ENCODE data around the gene GSTA4.

DNA sequence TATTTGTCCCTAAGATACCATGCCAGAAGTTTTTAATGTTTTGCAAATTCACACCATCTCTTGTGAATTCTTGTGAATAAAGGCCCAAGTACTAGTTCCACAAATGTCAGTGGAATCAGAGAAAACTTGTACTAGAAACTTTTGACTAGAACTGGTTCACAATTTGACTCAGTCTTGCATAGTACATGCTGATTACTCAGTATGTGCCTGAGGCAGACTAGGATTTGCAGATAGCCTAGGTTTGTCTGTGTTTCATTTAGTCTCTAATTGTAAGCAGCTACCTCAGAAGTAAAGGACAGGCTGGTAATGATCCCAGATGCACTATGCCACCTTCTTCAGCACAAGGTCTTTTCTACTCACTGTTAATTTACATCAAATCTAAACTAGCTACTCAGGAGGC is 34.2 kb upstream of the GSTA4 start:
- no peak for TF ChIP-seq TP53 (CRISPR knock-in tag; conservative IDR thresholded peaks at IDR 0.05)
- no peak for TF ChIP-seq EZH2 (conservative IDR thresholded peaks at IDR 0.05; ENCODE audit: low read depth, low read length)
- TF ChIP-seq, protein P1, sequence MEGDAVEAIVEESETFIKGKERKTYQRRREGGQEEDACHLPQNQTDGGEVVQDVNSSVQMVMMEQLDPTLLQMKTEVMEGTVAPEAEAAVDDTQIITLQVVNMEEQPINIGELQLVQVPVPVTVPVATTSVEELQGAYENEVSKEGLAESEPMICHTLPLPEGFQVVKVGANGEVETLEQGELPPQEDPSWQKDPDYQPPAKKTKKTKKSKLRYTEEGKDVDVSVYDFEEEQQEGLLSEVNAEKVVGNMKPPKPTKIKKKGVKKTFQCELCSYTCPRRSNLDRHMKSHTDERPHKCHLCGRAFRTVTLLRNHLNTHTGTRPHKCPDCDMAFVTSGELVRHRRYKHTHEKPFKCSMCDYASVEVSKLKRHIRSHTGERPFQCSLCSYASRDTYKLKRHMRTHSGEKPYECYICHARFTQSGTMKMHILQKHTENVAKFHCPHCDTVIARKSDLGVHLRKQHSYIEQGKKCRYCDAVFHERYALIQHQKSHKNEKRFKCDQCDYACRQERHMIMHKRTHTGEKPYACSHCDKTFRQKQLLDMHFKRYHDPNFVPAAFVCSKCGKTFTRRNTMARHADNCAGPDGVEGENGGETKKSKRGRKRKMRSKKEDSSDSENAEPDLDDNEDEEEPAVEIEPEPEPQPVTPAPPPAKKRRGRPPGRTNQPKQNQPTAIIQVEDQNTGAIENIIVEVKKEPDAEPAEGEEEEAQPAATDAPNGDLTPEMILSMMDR (CRISPR knock-in tag; IDR thresholded peaks at IDR 0.05) = no peak
- TF ChIP-seq ELF3 (CRISPR knock-in tag; IDR thresholded peaks at IDR 0.05) = no peak
- TF ChIP-seq SP5 (CRISPR knock-in tag; IDR thresholded peaks at IDR 0.05; ENCODE audit: borderline replicate concordance, low read depth) = no peak
- no peak for TF ChIP-seq POLR2A (IDR thresholded peaks at IDR 0.05; ENCODE audit: insufficient read depth in 1 of 2, low read depth in 2 of 2, low read length in 2 of 2)
- TF ChIP-seq, protein P2, sequence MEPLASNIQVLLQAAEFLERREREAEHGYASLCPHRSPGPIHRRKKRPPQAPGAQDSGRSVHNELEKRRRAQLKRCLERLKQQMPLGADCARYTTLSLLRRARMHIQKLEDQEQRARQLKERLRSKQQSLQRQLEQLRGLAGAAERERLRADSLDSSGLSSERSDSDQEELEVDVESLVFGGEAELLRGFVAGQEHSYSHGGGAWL (CRISPR knock-in tag; IDR thresholded peaks at IDR 0.05) = no peak
- TF ChIP-seq SRSF4 (IDR thresholded peaks at IDR 0.05; ENCODE audit: low read depth, low read length, poor library complexity, severe bottlenecking) = no peak
- TF ChIP-seq, protein P3, sequence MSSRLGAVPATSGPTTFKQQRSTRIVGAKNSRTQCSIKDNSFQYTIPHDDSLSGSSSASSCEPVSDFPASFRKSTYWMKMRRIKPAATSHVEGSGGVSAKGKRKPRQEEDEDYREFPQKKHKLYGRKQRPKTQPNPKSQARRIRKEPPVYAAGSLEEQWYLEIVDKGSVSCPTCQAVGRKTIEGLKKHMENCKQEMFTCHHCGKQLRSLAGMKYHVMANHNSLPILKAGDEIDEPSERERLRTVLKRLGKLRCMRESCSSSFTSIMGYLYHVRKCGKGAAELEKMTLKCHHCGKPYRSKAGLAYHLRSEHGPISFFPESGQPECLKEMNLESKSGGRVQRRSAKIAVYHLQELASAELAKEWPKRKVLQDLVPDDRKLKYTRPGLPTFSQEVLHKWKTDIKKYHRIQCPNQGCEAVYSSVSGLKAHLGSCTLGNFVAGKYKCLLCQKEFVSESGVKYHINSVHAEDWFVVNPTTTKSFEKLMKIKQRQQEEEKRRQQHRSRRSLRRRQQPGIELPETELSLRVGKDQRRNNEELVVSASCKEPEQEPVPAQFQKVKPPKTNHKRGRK (CRISPR knock-in tag; IDR thresholded peaks at IDR 0.05) = no peak
- TF ChIP-seq, protein P4, sequence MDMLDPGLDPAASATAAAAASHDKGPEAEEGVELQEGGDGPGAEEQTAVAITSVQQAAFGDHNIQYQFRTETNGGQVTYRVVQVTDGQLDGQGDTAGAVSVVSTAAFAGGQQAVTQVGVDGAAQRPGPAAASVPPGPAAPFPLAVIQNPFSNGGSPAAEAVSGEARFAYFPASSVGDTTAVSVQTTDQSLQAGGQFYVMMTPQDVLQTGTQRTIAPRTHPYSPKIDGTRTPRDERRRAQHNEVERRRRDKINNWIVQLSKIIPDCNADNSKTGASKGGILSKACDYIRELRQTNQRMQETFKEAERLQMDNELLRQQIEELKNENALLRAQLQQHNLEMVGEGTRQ (IDR thresholded peaks at IDR 0.05; ENCODE audit: low read depth, low read length) = no peak
- TF ChIP-seq, protein P4 (CRISPR knock-in tag; IDR thresholded peaks at IDR 0.05; ENCODE audit: borderline replicate concordance) = no peak
